Neuron (in vitro differentiated cells): ENCODE results near the gene PLIN1.
A peak's percentile ranks its signal among the peaks of the same experiment; 100 is the strongest.

Experiments used
- H2AFZ ChIP-seq: one replicate; pipeline ENCODE4 v1.6.1; 2013; ENCODE audit warnings: low read depth, mild to moderate bottlenecking, inconsistent platforms, low read length, moderate library complexity
- H3K27me3 ChIP-seq: one replicate; pipeline ENCODE4 v1.6.1; 2013; ENCODE audit warnings: low read length; ENCODE audit not compliant: insufficient read depth
- H3K36me3 ChIP-seq: one replicate; pipeline ENCODE4 v1.6.1; 2013; ENCODE audit warnings: low read length; ENCODE audit not compliant: insufficient read depth
- H3K4me1 ChIP-seq: one replicate; pipeline ENCODE4 v1.6.1; 2013; ENCODE audit warnings: low read length; ENCODE audit not compliant: insufficient read depth
- H3K4me3 ChIP-seq: 2 replicates; pipeline ENCODE4 v1.5.1; 2013; ENCODE audit warnings: mild to moderate bottlenecking, low read length, moderate library complexity
- H3K9me3 ChIP-seq: one replicate; pipeline ENCODE4 v1.6.1; 2013; ENCODE audit warnings: low read length

The PLIN1 gene

GRCh38 chr15:89654847-89655805 is 24.0 kb downstream of the PLIN1 start, which contains the start of gene KIF7:
TSS of gene KIF7 (minus strand) at chr15:89655467. CDS start at chr15:89652930, 2,537 bp downstream.
- H3K4me1 ChIP-seq, result peaks cover 4% of the 10 kb centered on the region
- H3K36me3 ChIP-seq, result peaks cover 3% of the 10 kb centered on the region
- peaks cover 3% of the 10 kb centered on the region for H3K27me3 ChIP-seq
- H3K4me3 ChIP-seq, result peak within 1 kb of the TSS; percentile 81
- no peaks in the 10 kb centered on the region for H3K9me3 ChIP-seq
- H2AFZ ChIP-seq, result peak within 1 kb of the TSS; percentile 96

GRCh38 chr15:89654301-89654761 is 24.8 kb downstream of the PLIN1 start:
- peaks cover 3% of the 10 kb centered on the region for H3K27me3 ChIP-seq
- H2AFZ ChIP-seq, result peak overlapping the region; percentile 96
- H3K9me3 ChIP-seq, result no peaks in the 10 kb centered on the region
- peaks cover 3% of the 10 kb centered on the region for H3K36me3 ChIP-seq
- peak overlapping the region; percentile 81 for H3K4me3 ChIP-seq
- H3K4me1 ChIP-seq, result peaks cover 4% of the 10 kb centered on the region

- no peak overlapping the region for H2AFZ ChIP-seq
- peaks cover 4% of the 10 kb centered on the region for H3K4me1 ChIP-seq
- peaks cover 3% of the 10 kb centered on the region for H3K27me3 ChIP-seq
- no peak overlapping the region for H3K4me3 ChIP-seq
- H3K9me3 ChIP-seq, result no peaks in the 10 kb centered on the region
- peaks cover 3% of the 10 kb centered on the region for H3K36me3 ChIP-seq
These were observed 25.6 kb downstream of the PLIN1 start for GRCh38 chr15:89653578-89653977.

GRCh38 chr15:89652666-89653065 is 26.5 kb downstream of the PLIN1 start:
- Histone ChIP-seq H3K9me3 (no peaks in the 10 kb centered on the region), H3K4me1 (peaks cover 4% of the 10 kb centered on the region), H3K27me3 (peaks cover 3% of the 10 kb centered on the region), H3K36me3 (peaks cover 3% of the 10 kb centered on the region), H2AFZ (no peak overlapping the region), H3K4me3 (no peak overlapping the region)

- peaks cover 3% of the 10 kb centered on the region for H3K36me3 ChIP-seq
- H3K27me3 ChIP-seq, result peaks cover 3% of the 10 kb centered on the region
- H3K9me3 ChIP-seq, result no peaks in the 10 kb centered on the region
- peaks cover 4% of the 10 kb centered on the region for H3K4me1 ChIP-seq
- no peak overlapping the region for H3K4me3 ChIP-seq
- H2AFZ ChIP-seq, result no peak overlapping the region
These were observed 27.0 kb downstream of the PLIN1 start for GRCh38 chr15:89652131-89652530.

GRCh38 chr15:89649716-89650115 is 29.5 kb downstream of the PLIN1 start:
- Histone ChIP-seq H3K36me3 (peaks cover 13% of the 10 kb centered on the region), H3K9me3 (no peaks in the 10 kb centered on the region), H3K27me3 (no peaks in the 10 kb centered on the region), H3K4me1 (peaks cover 4% of the 10 kb centered on the region), H3K4me3 (no peak overlapping the region), H2AFZ (no peak overlapping the region)

GRCh38 chr15:89649013-89649625 is 30.0 kb downstream of the PLIN1 start:
- Histone ChIP-seq H2AFZ (no peak overlapping the region), H3K36me3 (peaks cover 16% of the 10 kb centered on the region), H3K4me3 (no peak overlapping the region), H3K27me3 (no peaks in the 10 kb centered on the region), H3K4me1 (no peaks in the 10 kb centered on the region), H3K9me3 (no peaks in the 10 kb centered on the region)

- peaks cover 19% of the 10 kb centered on the region for H3K36me3 ChIP-seq
- H3K9me3 ChIP-seq, result no peaks in the 10 kb centered on the region
- H2AFZ ChIP-seq, result no peak overlapping the region
- H3K4me1 ChIP-seq, result no peaks in the 10 kb centered on the region
- H3K4me3 ChIP-seq, result no peak overlapping the region
- no peaks in the 10 kb centered on the region for H3K27me3 ChIP-seq
These were observed 30.8 kb downstream of the PLIN1 start for GRCh38 chr15:89648106-89649012.

- Histone ChIP-seq H3K4me1 (no peaks in the 10 kb centered on the region), H3K27me3 (no peaks in the 10 kb centered on the region), H2AFZ (no peak overlapping the region), H3K36me3 (peaks cover 21% of the 10 kb centered on the region), H3K9me3 (no peaks in the 10 kb centered on the region), H3K4me3 (no peak overlapping the region)
These were observed 31.8 kb downstream of the PLIN1 start for GRCh38 chr15:89647191-89647851.

- no peaks in the 10 kb centered on the region for H3K4me1 ChIP-seq
- no peaks in the 10 kb centered on the region for H3K9me3 ChIP-seq
- no peaks in the 10 kb centered on the region for H3K27me3 ChIP-seq
- H3K4me3 ChIP-seq, result no peak overlapping the region
- peaks cover 27% of the 10 kb centered on the region for H3K36me3 ChIP-seq
- no peak overlapping the region for H2AFZ ChIP-seq
These were observed 32.6 kb downstream of the PLIN1 start for GRCh38 chr15:89646416-89647141.

- Histone ChIP-seq H3K9me3 (no peaks in the 10 kb centered on the region), H3K4me3 (no peak overlapping the region), H3K4me1 (no peaks in the 10 kb centered on the region), H3K36me3 (peaks cover 30% of the 10 kb centered on the region), H3K27me3 (no peaks in the 10 kb centered on the region), H2AFZ (no peak overlapping the region)
These were observed 33.5 kb downstream of the PLIN1 start for GRCh38 chr15:89645680-89646079.

GRCh38 chr15:89642106-89642505 is 37.1 kb downstream of the PLIN1 start:
- Histone ChIP-seq H3K27me3 (no peaks in the 10 kb centered on the region), H3K4me3 (no peak overlapping the region), H3K9me3 (no peaks in the 10 kb centered on the region), H2AFZ (no peak overlapping the region), H3K36me3 (peaks cover 34% of the 10 kb centered on the region), H3K4me1 (no peaks in the 10 kb centered on the region)
